MM.1S (cell line): Measurements from ENCODE around the gene MET.

Experiments used
- DNase-seq: peaks from one replicate; pipeline ENCODE4 v3.0.0-alpha.2; 2015
- H2AFZ ChIP-seq: fragments of 300-600 bp; sonication (generic); 2 replicates; pipeline ENCODE4 v1.6.0; 2016; ENCODE audit warnings: antibody characterized with exemption, low read length
- H3F3A ChIP-seq: fragments of 300-600 bp; sonication (generic); 2 replicates; pipeline ENCODE4 v1.6.1; 2016; ENCODE audit warnings: mild to moderate bottlenecking, antibody characterized with exemption, low read length, moderate library complexity, mixed read lengths; ENCODE audit not compliant: insufficient read depth
- H3K27ac ChIP-seq: fragments of 300-600 bp; sonication (generic); 2 replicates; pipeline ENCODE4 v1.5.1; 2016; ENCODE audit warnings: mild to moderate bottlenecking, low read length
- H3K27me3 ChIP-seq: fragments of 300-600 bp; sonication (generic); replicated peaks from 2 replicates; pipeline ENCODE4 v1.6.0; 2016; ENCODE audit warnings: low read length; ENCODE audit not compliant: insufficient read depth
- H3K36me3 ChIP-seq: fragments of 300-600 bp; sonication (generic); replicated peaks from 2 replicates; pipeline ENCODE4 v1.6.1; 2016; ENCODE audit warnings: mild to moderate bottlenecking, low read length, mixed read lengths; ENCODE audit not compliant: insufficient read depth
- H3K4me1 ChIP-seq: fragments of 300-600 bp; sonication (generic); 2 replicates; pipeline ENCODE4 v1.6.1; 2016; ENCODE audit warnings: low read length, mixed read lengths
- H3K4me2 ChIP-seq: fragments of 300-600 bp; sonication (generic); 2 replicates; pipeline ENCODE4 v1.6.0; 2016; ENCODE audit warnings: low read depth, low read length
- H3K4me3 ChIP-seq: fragments of 300-600 bp; sonication (generic); 2 replicates; pipeline ENCODE4 v1.5.1; 2016; ENCODE audit warnings: low read length, mixed read lengths
- H3K79me2 ChIP-seq: fragments of 300-600 bp; sonication (generic); 2 replicates; pipeline ENCODE4 v1.6.1; 2016; ENCODE audit warnings: mixed run types, low read length, mixed read lengths
- H3K9ac ChIP-seq: fragments of 300-600 bp; sonication (generic); 2 replicates; pipeline ENCODE4 v1.6.1; 2016; ENCODE audit warnings: low read length, mixed read lengths
- H3K9me2 ChIP-seq: fragments of 300-600 bp; sonication (generic); replicated peaks from 2 replicates; pipeline ENCODE4 v1.6.1; 2016; ENCODE audit warnings: mild to moderate bottlenecking, low read length, mixed read lengths; ENCODE audit not compliant: insufficient read depth
- H3K9me3 ChIP-seq: fragments of 300-600 bp; sonication (generic); replicated peaks from 2 replicates; pipeline ENCODE4 v1.6.1; 2016; ENCODE audit warnings: mild to moderate bottlenecking, low read length, mixed read lengths; ENCODE audit not compliant: insufficient read depth
- H4K20me1 ChIP-seq: fragments of 300-600 bp; sonication (generic); 2 replicates; pipeline ENCODE4 v1.6.1; 2016; ENCODE audit warnings: mild to moderate bottlenecking, low read length, moderate library complexity, mixed read lengths; ENCODE audit not compliant: insufficient read depth
- EZH2 ChIP-seq: fragments of 300-600 bp; sonication (generic); optimal IDR thresholded peaks from 2 replicates; pipeline ENCODE3; 2017; ENCODE audit warnings: low read depth, mild to moderate bottlenecking, antibody characterized with exemption, low read length, mixed read lengths
- EZH2phosphoT487 ChIP-seq: fragments of 300-600 bp; sonication (generic); IDR thresholded peaks from 2 replicates; pipeline ENCODE4 v1.6.1; 2018; ENCODE audit warnings: antibody characterized with exemption, low read length
- TF ChIP-seq, protein P1 (sequence below): fragments of 300-600 bp; sonication (generic); IDR thresholded peaks from 2 replicates; pipeline ENCODE4 v1.5.1; 2016; ENCODE audit warnings: antibody characterized with exemption, low read length, mixed read lengths

MET gene

GRCh38 chr7:116781584-116781983, 109.6 kb downstream of the MET start:
- H2AFZ ChIP-seq = no peak overlapping the region
- no peak overlapping the region for H3K27ac ChIP-seq
- TF ChIP-seq, protein P1, sequence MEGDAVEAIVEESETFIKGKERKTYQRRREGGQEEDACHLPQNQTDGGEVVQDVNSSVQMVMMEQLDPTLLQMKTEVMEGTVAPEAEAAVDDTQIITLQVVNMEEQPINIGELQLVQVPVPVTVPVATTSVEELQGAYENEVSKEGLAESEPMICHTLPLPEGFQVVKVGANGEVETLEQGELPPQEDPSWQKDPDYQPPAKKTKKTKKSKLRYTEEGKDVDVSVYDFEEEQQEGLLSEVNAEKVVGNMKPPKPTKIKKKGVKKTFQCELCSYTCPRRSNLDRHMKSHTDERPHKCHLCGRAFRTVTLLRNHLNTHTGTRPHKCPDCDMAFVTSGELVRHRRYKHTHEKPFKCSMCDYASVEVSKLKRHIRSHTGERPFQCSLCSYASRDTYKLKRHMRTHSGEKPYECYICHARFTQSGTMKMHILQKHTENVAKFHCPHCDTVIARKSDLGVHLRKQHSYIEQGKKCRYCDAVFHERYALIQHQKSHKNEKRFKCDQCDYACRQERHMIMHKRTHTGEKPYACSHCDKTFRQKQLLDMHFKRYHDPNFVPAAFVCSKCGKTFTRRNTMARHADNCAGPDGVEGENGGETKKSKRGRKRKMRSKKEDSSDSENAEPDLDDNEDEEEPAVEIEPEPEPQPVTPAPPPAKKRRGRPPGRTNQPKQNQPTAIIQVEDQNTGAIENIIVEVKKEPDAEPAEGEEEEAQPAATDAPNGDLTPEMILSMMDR = no peak
- no peak for TF ChIP-seq EZH2phosphoT487
- no peak for TF ChIP-seq EZH2
- no peaks in the 10 kb centered on the region for H4K20me1 ChIP-seq
- no peaks in the 10 kb centered on the region for H3K36me3 ChIP-seq
- H3K9me3 ChIP-seq = no peaks in the 10 kb centered on the region
- no peak overlapping the region for H3K9ac ChIP-seq
- H3K27me3 ChIP-seq = no peaks in the 10 kb centered on the region
- H3K4me3 ChIP-seq = no peak overlapping the region
- H3K79me2 ChIP-seq = no peaks in the 10 kb centered on the region
- no peak overlapping the region for H3K4me2 ChIP-seq
- H3K9me2 ChIP-seq = no peaks in the 10 kb centered on the region
- no peak for DNase-seq
- 0 out of 2 replicates have a peak, but pooled peaks cover 3% of the 10 kb centered on the region for H3F3A ChIP-seq
- H3K4me1 ChIP-seq = peaks cover 4% of the 10 kb centered on the region; the same call in 1 of the 2 replicates

GRCh38 chr7:116782177-116782711, 110.2 kb downstream of the MET start:
- Histone ChIP-seq H4K20me1 (no peaks in the 10 kb centered on the region), H3K9me2 (no peaks in the 10 kb centered on the region), H3K79me2 (no peaks in the 10 kb centered on the region), H3K27ac (no peak overlapping the region), H3K9ac (no peak overlapping the region), H3K9me3 (no peaks in the 10 kb centered on the region), H3K4me1 (peaks cover 10% of the 10 kb centered on the region), H3K4me3 (no peak overlapping the region), H3K27me3 (no peaks in the 10 kb centered on the region), H3F3A (0 out of 2 replicates have a peak, but pooled peaks cover 4% of the 10 kb centered on the region), H3K36me3 (no peaks in the 10 kb centered on the region), H2AFZ (no peak overlapping the region), H3K4me2 (no peak overlapping the region)
- no peak for TF ChIP-seq EZH2
- TF ChIP-seq EZH2phosphoT487 = no peak
- TF ChIP-seq, protein P1 = no peak
- no peak for DNase-seq

GRCh38 chr7:116783666-116784318, 111.8 kb downstream of the MET start:
- Histone ChIP-seq H3K36me3 (no peaks in the 10 kb centered on the region), H3K9me3 (no peaks in the 10 kb centered on the region), H3K27me3 (no peaks in the 10 kb centered on the region), H2AFZ (no peak overlapping the region), H3K27ac (no peak overlapping the region), H3K4me1 (peaks cover 13% of the 10 kb centered on the region), H3K4me3 (no peak overlapping the region), H3K4me2 (no peak overlapping the region), H3F3A (0 out of 2 replicates have a peak, but pooled peaks cover 4% of the 10 kb centered on the region), H3K9me2 (no peaks in the 10 kb centered on the region), H3K79me2 (no peaks in the 10 kb centered on the region), H4K20me1 (no peaks in the 10 kb centered on the region), H3K9ac (no peak overlapping the region)
- DNase-seq = no peak
- TF ChIP-seq, protein P1 = no peak
- TF ChIP-seq EZH2phosphoT487 (no peak), EZH2 (no peak)
